SK-N-SH treated with all-trans-retinoic acid at 6 μM for 48 hours (cell line): ENCODE measurements around the gene KIAA1328.

Experiments
- ATAC-seq: fragments of 200-7000 bp; cut with Tn5 transposase; 3 replicates; pipeline ENCODE4 v1.9.1; 2020; ENCODE audit warnings: mild to moderate bottlenecking, moderate library complexity
- ARNTL ChIP-seq: fragments of 450-650 bp; formaldehyde crosslinking; IDR thresholded peaks from 2 replicates; pipeline ENCODE4 v1.5.0; 2020; ENCODE audit warnings: low read depth, mild to moderate bottlenecking, moderate library complexity, borderline replicate concordance
- BACH2 ChIP-seq: fragments of 250-450 bp; sonication (Bioruptor Pico); IDR thresholded peaks from 2 replicates; pipeline ENCODE4 v1.9.0; 2021; ENCODE audit warnings: mild to moderate bottlenecking, borderline replicate concordance
- CSDC2 ChIP-seq: fragments of 250-450 bp; sonication (Bioruptor Pico); IDR thresholded peaks from 2 replicates; pipeline ENCODE4 v1.5.0; 2020; ENCODE audit warnings: mild to moderate bottlenecking, moderate library complexity
- ESRRG ChIP-seq: fragments of 250-450 bp; sonication (Bioruptor Pico); IDR thresholded peaks from 2 replicates; pipeline ENCODE4 v1.6.1; 2021; ENCODE audit warnings: mild to moderate bottlenecking
- GLIS3 ChIP-seq: fragments of 250-450 bp; sonication (Bioruptor Pico); IDR thresholded peaks from 2 replicates; pipeline ENCODE4 v1.5.0; 2020; ENCODE audit warnings: mild to moderate bottlenecking, moderate library complexity
- ISL1 ChIP-seq: fragments of 250-450 bp; sonication (Bioruptor Pico); IDR thresholded peaks from 2 replicates; pipeline ENCODE4 v2.1.2; 2022; ENCODE audit warnings: mild to moderate bottlenecking, moderate library complexity
- OSR1 ChIP-seq: fragments of 250-450 bp; sonication (Bioruptor Pico); IDR thresholded peaks from 2 replicates; pipeline ENCODE4 v1.8.0; 2022; ENCODE audit warnings: moderate library complexity, mild to moderate bottlenecking, inconsistent platforms
- PPARA ChIP-seq: fragments of 250-450 bp; sonication (Bioruptor Pico); IDR thresholded peaks from 2 replicates; pipeline ENCODE4 v1.5.0; 2020; ENCODE audit warnings: mild to moderate bottlenecking, borderline replicate concordance
- RARB ChIP-seq: fragments of 250-450 bp; sonication (Bioruptor Pico); IDR thresholded peaks from 2 replicates; pipeline ENCODE4 v1.8.0; 2021; ENCODE audit warnings: mild to moderate bottlenecking, moderate library complexity
- SNAI2 ChIP-seq: fragments of 250-450 bp; sonication (Bioruptor Pico); IDR thresholded peaks from 2 replicates; pipeline ENCODE4 v1.5.0; 2020; ENCODE audit warnings: mild to moderate bottlenecking, moderate library complexity
- TCF4 ChIP-seq: fragments of 250-450 bp; sonication (Bioruptor Pico); IDR thresholded peaks from 2 replicates; pipeline ENCODE4 v1.8.0; 2021; ENCODE audit warnings: mild to moderate bottlenecking, moderate library complexity, borderline replicate concordance
- TOX ChIP-seq: fragments of 250-450 bp; sonication (Bioruptor Pico); IDR thresholded peaks from 2 replicates; pipeline ENCODE4 v1.8.0; 2021; ENCODE audit warnings: mild to moderate bottlenecking, moderate library complexity, borderline replicate concordance
- ZC3H10 ChIP-seq: fragments of 250-450 bp; sonication (Bioruptor Pico); IDR thresholded peaks from 2 replicates; pipeline ENCODE4 v1.5.1; 2021; ENCODE audit warnings: mild to moderate bottlenecking, moderate library complexity
- ZFP3 ChIP-seq: fragments of 250-450 bp; sonication (Bioruptor Pico); IDR thresholded peaks from 2 replicates; pipeline ENCODE4 v1.5.0; 2020; ENCODE audit warnings: mild to moderate bottlenecking, moderate library complexity
- ZFP30 ChIP-seq: fragments of 450-650 bp; formaldehyde crosslinking; IDR thresholded peaks from 2 replicates; pipeline ENCODE4 v1.5.0; 2022; ENCODE audit warnings: mild to moderate bottlenecking, moderate library complexity
- ZNF565 ChIP-seq: fragments of 450-650 bp; formaldehyde crosslinking; conservative IDR thresholded peaks from 2 replicates; pipeline ENCODE4 v1.5.0; 2020; ENCODE audit warnings: low read depth, mild to moderate bottlenecking, moderate library complexity
- ZNF70 ChIP-seq: fragments of 450-650 bp; formaldehyde crosslinking; IDR thresholded peaks from 2 replicates; pipeline ENCODE4 v1.5.0; 2020; ENCODE audit warnings: mild to moderate bottlenecking, moderate library complexity
- ZNF8 ChIP-seq: fragments of 450-650 bp; formaldehyde crosslinking; IDR thresholded peaks from 2 replicates; pipeline ENCODE4 v1.5.0; 2020; ENCODE audit warnings: mild to moderate bottlenecking, moderate library complexity
- TF ChIP-seq, protein P1 (sequence below): fragments of 250-450 bp; sonication (Bioruptor Pico); IDR thresholded peaks from 2 replicates; pipeline ENCODE4 v1.8.0; 2021; ENCODE audit warnings: low read depth, mild to moderate bottlenecking, moderate library complexity, borderline replicate concordance
- TF ChIP-seq, protein P2 (sequence below): fragments of 250-450 bp; sonication (Bioruptor Pico); IDR thresholded peaks from 2 replicates; pipeline ENCODE4 v1.5.0; 2020; ENCODE audit warnings: mild to moderate bottlenecking, moderate library complexity
- TF ChIP-seq, protein P3 (sequence below): fragments of 250-450 bp; sonication (Bioruptor Pico); IDR thresholded peaks from 2 replicates; pipeline ENCODE4 v1.5.1; 2020; ENCODE audit warnings: low read depth, mild to moderate bottlenecking, moderate library complexity
- TF ChIP-seq, protein P4 (sequence below): fragments of 250-450 bp; sonication (Bioruptor Pico); IDR thresholded peaks from 2 replicates; pipeline ENCODE4 v1.5.1; 2021; ENCODE audit warnings: mild to moderate bottlenecking, moderate library complexity
- TF ChIP-seq, protein P5 (sequence below): fragments of 250-450 bp; sonication (Bioruptor Pico); IDR thresholded peaks from 2 replicates; pipeline ENCODE4 v1.8.0; 2020; ENCODE audit warnings: mild to moderate bottlenecking, moderate library complexity, borderline replicate concordance

KIAA1328 gene

DNA sequence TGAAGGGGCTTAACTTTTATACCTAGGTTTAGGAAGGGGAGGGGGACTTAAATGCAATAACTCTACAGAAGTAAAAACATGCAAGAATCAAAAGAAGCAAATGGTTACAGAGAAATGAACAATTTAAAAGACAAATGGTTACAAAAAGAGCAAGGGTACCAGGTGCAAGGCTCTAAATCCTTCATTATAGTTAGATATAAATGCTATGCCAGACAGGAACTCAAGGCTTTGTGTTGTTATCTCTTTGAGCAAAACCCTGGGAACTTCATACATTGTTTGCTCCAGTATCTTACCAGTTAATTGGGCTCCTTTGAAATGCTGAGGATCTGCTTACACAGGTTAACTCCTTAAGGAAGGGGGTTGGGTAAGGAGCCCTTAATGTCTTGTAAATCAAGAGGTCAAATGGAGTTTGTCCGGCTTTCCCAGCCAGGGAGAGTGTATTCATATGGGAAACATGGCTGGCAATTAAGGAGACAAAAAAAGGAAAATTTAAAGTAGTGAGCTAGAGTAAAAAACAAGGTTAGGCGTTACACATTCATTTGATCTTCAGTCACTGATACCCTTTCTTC lies 389.2 kb downstream of the KIAA1328 start (continued):
- TF ChIP-seq, protein P1, sequence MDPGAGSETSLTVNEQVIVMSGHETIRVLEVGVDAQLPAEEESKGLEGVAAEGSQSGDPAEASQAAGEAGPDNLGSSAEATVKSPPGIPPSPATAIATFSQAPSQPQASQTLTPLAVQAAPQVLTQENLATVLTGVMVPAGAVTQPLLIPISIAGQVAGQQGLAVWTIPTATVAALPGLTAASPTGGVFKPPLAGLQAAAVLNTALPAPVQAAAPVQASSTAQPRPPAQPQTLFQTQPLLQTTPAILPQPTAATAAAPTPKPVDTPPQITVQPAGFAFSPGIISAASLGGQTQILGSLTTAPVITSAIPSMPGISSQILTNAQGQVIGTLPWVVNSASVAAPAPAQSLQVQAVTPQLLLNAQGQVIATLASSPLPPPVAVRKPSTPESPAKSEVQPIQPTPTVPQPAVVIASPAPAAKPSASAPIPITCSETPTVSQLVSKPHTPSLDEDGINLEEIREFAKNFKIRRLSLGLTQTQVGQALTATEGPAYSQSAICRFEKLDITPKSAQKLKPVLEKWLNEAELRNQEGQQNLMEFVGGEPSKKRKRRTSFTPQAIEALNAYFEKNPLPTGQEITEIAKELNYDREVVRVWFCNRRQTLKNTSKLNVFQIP (CRISPR knock-in tag): no peak
- TF ChIP-seq ISL1 (CRISPR knock-in tag) (no peak), TCF4 (CRISPR knock-in tag) (no peak), ZC3H10 (no peak), TOX (CRISPR knock-in tag) (no peak), ZFP30 (CRISPR knock-in tag) (no peak)
- TF ChIP-seq, protein P2, sequence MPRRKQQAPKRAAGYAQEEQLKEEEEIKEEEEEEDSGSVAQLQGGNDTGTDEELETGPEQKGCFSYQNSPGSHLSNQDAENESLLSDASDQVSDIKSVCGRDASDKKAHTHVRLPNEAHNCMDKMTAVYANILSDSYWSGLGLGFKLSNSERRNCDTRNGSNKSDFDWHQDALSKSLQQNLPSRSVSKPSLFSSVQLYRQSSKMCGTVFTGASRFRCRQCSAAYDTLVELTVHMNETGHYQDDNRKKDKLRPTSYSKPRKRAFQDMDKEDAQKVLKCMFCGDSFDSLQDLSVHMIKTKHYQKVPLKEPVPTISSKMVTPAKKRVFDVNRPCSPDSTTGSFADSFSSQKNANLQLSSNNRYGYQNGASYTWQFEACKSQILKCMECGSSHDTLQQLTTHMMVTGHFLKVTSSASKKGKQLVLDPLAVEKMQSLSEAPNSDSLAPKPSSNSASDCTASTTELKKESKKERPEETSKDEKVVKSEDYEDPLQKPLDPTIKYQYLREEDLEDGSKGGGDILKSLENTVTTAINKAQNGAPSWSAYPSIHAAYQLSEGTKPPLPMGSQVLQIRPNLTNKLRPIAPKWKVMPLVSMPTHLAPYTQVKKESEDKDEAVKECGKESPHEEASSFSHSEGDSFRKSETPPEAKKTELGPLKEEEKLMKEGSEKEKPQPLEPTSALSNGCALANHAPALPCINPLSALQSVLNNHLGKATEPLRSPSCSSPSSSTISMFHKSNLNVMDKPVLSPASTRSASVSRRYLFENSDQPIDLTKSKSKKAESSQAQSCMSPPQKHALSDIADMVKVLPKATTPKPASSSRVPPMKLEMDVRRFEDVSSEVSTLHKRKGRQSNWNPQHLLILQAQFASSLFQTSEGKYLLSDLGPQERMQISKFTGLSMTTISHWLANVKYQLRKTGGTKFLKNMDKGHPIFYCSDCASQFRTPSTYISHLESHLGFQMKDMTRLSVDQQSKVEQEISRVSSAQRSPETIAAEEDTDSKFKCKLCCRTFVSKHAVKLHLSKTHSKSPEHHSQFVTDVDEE (CRISPR knock-in tag): no peak

DNA sequence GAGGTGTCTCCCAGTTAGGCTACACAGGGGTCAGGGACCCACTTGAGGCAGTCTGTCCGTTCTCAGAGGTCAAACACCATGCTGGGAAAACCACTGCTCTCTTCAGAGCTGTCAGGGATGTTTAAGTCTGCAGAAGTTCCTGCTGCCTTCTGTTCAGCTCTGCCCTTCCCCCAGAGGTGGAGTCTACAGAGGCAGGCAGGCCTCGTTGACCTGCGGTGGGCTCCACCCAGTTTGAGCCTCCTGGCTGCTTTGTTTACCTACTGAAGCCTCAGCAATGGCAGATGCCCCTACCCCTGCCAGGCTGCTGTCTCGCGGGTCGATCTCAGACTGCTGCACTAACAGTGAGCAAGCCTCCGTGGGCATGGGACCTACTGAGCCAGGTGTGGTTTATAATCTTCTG lies 390.3 kb downstream of the KIAA1328 start:
- no peak for TF ChIP-seq ZNF8
- no peak for TF ChIP-seq GLIS3 (CRISPR knock-in tag)
- TF ChIP-seq PPARA (CRISPR knock-in tag): no peak
- no peak for TF ChIP-seq OSR1
- TF ChIP-seq TOX (CRISPR knock-in tag): no peak
- TF ChIP-seq ZNF565: no peak
- no peak for TF ChIP-seq ZFP3 (CRISPR knock-in tag)
- no peak for TF ChIP-seq TCF4 (CRISPR knock-in tag)
- TF ChIP-seq ESRRG (CRISPR knock-in tag): no peak
- TF ChIP-seq, protein P3, sequence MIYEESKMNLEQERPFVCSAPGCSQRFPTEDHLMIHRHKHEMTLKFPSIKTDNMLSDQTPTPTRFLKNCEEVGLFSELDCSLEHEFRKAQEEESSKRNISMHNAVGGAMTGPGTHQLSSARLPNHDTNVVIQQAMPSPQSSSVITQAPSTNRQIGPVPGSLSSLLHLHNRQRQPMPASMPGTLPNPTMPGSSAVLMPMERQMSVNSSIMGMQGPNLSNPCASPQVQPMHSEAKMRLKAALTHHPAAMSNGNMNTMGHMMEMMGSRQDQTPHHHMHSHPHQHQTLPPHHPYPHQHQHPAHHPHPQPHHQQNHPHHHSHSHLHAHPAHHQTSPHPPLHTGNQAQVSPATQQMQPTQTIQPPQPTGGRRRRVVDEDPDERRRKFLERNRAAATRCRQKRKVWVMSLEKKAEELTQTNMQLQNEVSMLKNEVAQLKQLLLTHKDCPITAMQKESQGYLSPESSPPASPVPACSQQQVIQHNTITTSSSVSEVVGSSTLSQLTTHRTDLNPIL: no peak
- no peak for TF ChIP-seq CSDC2
- no peak for TF ChIP-seq ZNF70
- TF ChIP-seq ZFP30 (CRISPR knock-in tag): no peak
- no peak for TF ChIP-seq RARB
- TF ChIP-seq, protein P4, sequence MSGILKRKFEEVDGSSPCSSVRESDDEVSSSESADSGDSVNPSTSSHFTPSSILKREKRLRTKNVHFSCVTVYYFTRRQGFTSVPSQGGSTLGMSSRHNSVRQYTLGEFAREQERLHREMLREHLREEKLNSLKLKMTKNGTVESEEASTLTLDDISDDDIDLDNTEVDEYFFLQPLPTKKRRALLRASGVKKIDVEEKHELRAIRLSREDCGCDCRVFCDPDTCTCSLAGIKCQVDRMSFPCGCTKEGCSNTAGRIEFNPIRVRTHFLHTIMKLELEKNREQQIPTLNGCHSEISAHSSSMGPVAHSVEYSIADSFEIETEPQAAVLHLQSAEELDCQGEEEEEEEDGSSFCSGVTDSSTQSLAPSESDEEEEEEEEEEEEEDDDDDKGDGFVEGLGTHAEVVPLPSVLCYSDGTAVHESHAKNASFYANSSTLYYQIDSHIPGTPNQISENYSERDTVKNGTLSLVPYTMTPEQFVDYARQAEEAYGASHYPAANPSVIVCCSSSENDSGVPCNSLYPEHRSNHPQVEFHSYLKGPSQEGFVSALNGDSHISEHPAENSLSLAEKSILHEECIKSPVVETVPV (CRISPR knock-in tag): no peak
- no peak for TF ChIP-seq ISL1 (CRISPR knock-in tag)
- ATAC-seq: no peak

DNA sequence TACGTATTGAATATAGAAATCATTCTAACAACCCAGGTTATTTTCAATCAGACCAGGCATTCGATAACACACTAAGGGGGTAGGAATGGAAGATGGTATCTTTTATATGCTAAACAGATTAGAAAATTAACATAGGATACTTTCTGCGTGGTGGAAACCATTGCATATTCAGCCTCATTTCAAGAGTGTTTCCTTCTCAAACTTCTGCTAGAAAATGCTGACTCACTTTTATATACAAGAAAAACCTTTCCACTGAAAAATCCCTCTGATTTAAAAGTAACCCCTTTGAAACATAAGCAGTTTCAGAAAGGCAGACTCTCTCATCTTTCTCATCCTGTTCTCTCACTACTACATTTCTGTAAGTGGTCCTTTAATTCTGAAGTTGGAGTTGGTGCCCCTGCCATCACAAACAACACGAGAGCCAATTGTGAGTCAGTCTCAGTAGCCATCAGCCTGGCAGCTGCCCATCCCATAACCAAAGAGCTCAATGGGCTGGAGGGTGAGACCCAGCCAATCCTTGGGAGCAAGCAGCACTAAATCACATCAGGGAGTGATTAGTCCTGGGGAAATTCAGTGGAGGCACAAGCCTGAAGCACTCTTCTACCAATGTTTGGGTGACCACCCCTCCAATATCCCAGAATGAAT lies 393.5 kb downstream of the KIAA1328 start:
- no peak for ATAC-seq
- TF ChIP-seq ZNF565: no peak
- no peak for TF ChIP-seq ARNTL
- TF ChIP-seq ZFP30 (CRISPR knock-in tag): no peak
- TF ChIP-seq RARB: no peak
- no peak for TF ChIP-seq ISL1 (CRISPR knock-in tag)
- no peak for TF ChIP-seq BACH2 (CRISPR knock-in tag)
- TF ChIP-seq ZFP3 (CRISPR knock-in tag): no peak
- no peak for TF ChIP-seq OSR1
- TF ChIP-seq, protein P5, sequence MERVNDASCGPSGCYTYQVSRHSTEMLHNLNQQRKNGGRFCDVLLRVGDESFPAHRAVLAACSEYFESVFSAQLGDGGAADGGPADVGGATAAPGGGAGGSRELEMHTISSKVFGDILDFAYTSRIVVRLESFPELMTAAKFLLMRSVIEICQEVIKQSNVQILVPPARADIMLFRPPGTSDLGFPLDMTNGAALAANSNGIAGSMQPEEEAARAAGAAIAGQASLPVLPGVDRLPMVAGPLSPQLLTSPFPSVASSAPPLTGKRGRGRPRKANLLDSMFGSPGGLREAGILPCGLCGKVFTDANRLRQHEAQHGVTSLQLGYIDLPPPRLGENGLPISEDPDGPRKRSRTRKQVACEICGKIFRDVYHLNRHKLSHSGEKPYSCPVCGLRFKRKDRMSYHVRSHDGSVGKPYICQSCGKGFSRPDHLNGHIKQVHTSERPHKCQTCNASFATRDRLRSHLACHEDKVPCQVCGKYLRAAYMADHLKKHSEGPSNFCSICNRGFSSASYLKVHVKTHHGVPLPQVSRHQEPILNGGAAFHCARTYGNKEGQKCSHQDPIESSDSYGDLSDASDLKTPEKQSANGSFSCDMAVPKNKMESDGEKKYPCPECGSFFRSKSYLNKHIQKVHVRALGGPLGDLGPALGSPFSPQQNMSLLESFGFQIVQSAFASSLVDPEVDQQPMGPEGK (CRISPR knock-in tag): no peak
- no peak for TF ChIP-seq ZNF70
- TF ChIP-seq, protein P4 (CRISPR knock-in tag): no peak
- TF ChIP-seq TCF4 (CRISPR knock-in tag): no peak
- TF ChIP-seq CSDC2: no peak
- TF ChIP-seq GLIS3 (CRISPR knock-in tag): no peak
- no peak for TF ChIP-seq SNAI2
- TF ChIP-seq, protein P1 (CRISPR knock-in tag): no peak
- no peak for TF ChIP-seq PPARA (CRISPR knock-in tag)
